Activated gamma-delta T cell treated with Interleukin-2 at 50 U/mL for 16 hours (primary cell): ENCODE results near the gene PDCD2L.
"Not testable (repeated sequence)": the region's sequence is repeated elsewhere in the genome, so short reads cannot be mapped to it uniquely, and the experiment has no call there.

ENCODE experiments used
- DNase-seq: peaks from one replicate; pipeline ENCODE4 v3.0.0-alpha.2; 2020

The PDCD2L gene

GRCh38 chr19:34375598-34375997 is 28.6 kb upstream of the PDCD2L start:
- DNase-seq = no peak

- no peak for DNase-seq
These were observed 23.5 kb upstream of the PDCD2L start for GRCh38 chr19:34380639-34381241.

- DNase-seq = no peak
These were observed 22.6 kb upstream of the PDCD2L start for GRCh38 chr19:34381399-34382251.

GRCh38 chr19:34382471-34382870 is 21.7 kb upstream of the PDCD2L start:
- no peak for DNase-seq

GRCh38 chr19:34383599-34383998 is 20.6 kb upstream of the PDCD2L start:
- DNase-seq = no peak

- no peak for DNase-seq
These were observed 17.4 kb upstream of the PDCD2L start for GRCh38 chr19:34386645-34387445.

- no peak for DNase-seq
These were observed 16.8 kb upstream of the PDCD2L start for GRCh38 chr19:34387446-34387810.

- not testable (repeated sequence) for DNase-seq
These were observed 15.5 kb upstream of the PDCD2L start for GRCh38 chr19:34388745-34389144.

- DNase-seq = no peak
These were observed 12.4 kb upstream of the PDCD2L start for GRCh38 chr19:34391813-34392212.

- no peak for DNase-seq
These were observed 11.2 kb upstream of the PDCD2L start for GRCh38 chr19:34393031-34393430.

- DNase-seq = no peak
These were observed 10.6 kb upstream of the PDCD2L start for GRCh38 chr19:34393629-34394028.

- DNase-seq = no peak
These were observed 6.3 kb upstream of the PDCD2L start for GRCh38 chr19:34397853-34398252.

- no peak for DNase-seq
These were observed 4.3 kb upstream of the PDCD2L start for GRCh38 chr19:34399886-34400285.

- not testable (repeated sequence) for DNase-seq
These were observed 3.4 kb upstream of the PDCD2L start for GRCh38 chr19:34400844-34401243.

- no peak for DNase-seq
These were observed 2.1 kb upstream of the PDCD2L start for GRCh38 chr19:34402074-34402600.

- no peak for DNase-seq
These were observed 453 bp upstream of the PDCD2L start for GRCh38 chr19:34403784-34404108.

GRCh38 chr19:34405892-34406660 is 1.9 kb downstream of the PDCD2L start:
- DNase-seq = no peak

- DNase-seq = no peak
These were observed 4.2 kb downstream of the PDCD2L start for GRCh38 chr19:34408411-34408810.

- DNase-seq = no peak
These were observed 5.3 kb downstream of the PDCD2L start for GRCh38 chr19:34409189-34410164.

GRCh38 chr19:34411216-34411615 is 7.0 kb downstream of the PDCD2L start:
- DNase-seq = no peak

GRCh38 chr19:34416021-34416545 is 11.9 kb downstream of the PDCD2L start:
- DNase-seq = no peak
